ENCODE data around the gene UTP14C. TPM values are rescaled to one million over a fixed set of nuclear protein-coding genes. Genes with fewer than 3 reads are reported as not detected.

The UTP14C gene
- total RNA-seq, 1 experiment from 2014 or later, result 19.8 TPM

DNA sequence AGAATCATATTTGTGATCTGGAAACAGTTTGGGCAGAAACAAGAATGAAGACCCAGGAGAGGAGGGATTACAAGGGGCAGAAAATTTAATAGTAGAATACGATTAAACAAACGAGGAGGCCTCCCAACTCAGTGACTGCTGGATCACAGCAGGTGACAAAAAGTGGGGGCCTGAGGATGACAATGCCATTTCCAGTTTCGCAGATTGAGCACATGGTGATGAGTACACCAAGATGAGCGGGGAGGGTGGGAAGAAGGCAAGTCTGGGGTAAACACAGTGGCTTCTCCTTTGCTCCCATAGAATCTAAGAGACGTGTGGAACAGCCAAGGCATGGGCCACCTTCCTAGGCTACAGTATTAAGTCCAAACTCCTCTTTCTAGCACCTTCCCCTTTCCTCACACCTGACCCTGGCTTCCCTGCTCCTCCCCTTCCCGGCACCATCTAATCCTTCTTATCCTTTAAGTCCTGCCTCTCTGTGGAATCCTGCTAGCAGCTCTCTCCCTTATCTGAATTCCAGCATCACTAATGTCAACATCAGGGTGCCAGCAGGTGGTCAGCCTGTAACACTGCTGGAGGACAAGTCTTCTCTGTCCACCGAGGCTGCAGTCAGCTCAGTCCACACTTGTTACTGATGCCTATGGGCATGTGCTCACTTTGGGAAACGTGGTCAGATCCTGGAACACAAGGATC, 26.7 kb upstream of the UTP14C start:
- Histone ChIP-seq H2AFZ (ENCODE audit: low read length) (no peak overlapping the region), H3K27me3 (ENCODE audit: insufficient read depth, low read length) (no peaks in the 10 kb centered on the region), H2BK20ac (ENCODE audit: low read depth, low read length, poor library complexity, severe bottlenecking) (no peak overlapping the region), H3K4me1 (ENCODE audit: insufficient read depth, low read length) (peaks cover 8% of the 10 kb centered on the region; the same call in 1 of the 2 replicates), H3K9ac (ENCODE audit: extremely low read depth, insufficient read length, low read length) (no peak overlapping the region), H2BK120ac (ENCODE audit: low read depth, low read length, poor library complexity, severe bottlenecking) (no peak overlapping the region), H2AK5ac (ENCODE audit: insufficient read length, low read length) (no peak overlapping the region), H3K79me1 (ENCODE audit: insufficient read depth, low read depth, low read length, poor library complexity, severe bottlenecking) (no peaks in the 10 kb centered on the region), H3K9me3 (ENCODE audit: control insufficient read depth, low read depth, low read length) (no peaks in the 10 kb centered on the region), H3K4me2 (ENCODE audit: insufficient read depth, insufficient read length, low read length) (no peak overlapping the region), H4K91ac (ENCODE audit: insufficient read length, low read depth, low read length) (no peak overlapping the region), H4K8ac (replicated peaks; ENCODE audit: insufficient read length, low read depth, low read length) (no peak overlapping the region), H3K79me2 (ENCODE audit: insufficient read depth, low read length) (no peaks in the 10 kb centered on the region), H3K23ac (ENCODE audit: insufficient read length, low read depth, low read length) (no peak overlapping the region), H3K23me2 (ENCODE audit: insufficient read length, low read depth, low read length, poor library complexity, severe bottlenecking) (no peaks in the 10 kb centered on the region), H3K4ac (ENCODE audit: low read depth, low read length) (no peak overlapping the region), H4K20me1 (ENCODE audit: control insufficient read depth, insufficient read depth, insufficient read length) (no peaks in the 10 kb centered on the region), H4K5ac (ENCODE audit: insufficient read length, low read depth, low read length) (no peak overlapping the region), H3K18ac (ENCODE audit: insufficient read length, low read depth, low read length) (no peak overlapping the region), H2BK15ac (ENCODE audit: low read depth, low read length) (no peak overlapping the region), H3T11ph (ENCODE audit: low read length) (no peak overlapping the region), H2BK12ac (ENCODE audit: insufficient read length, low read depth, low read length) (no peak overlapping the region), H3K56ac (ENCODE audit: insufficient read length, low read depth, low read length) (no peak overlapping the region), H2BK5ac (ENCODE audit: insufficient read length, low read length) (no peak overlapping the region), H3K27ac (ENCODE audit: insufficient read length, low read depth, low read length) (no peak overlapping the region), H3K14ac (ENCODE audit: insufficient read depth, low read length) (no peak overlapping the region)
- TF ChIP-seq CTCF (conservative IDR thresholded peaks at IDR 0.05), result no peak
- WGBS (ENCODE audit: extremely low coverage, insufficient read length, low lambda C conversion rate), result no CpG with 5 or more reads among the region's 8 CpGs
- Mint-ChIP-seq H3K4me3 (peak overlapping the region in 1 of 2 experiments; percentile 63; a peak in 2 of 5 replicates), H3K9me3 (no peaks in the 10 kb centered on the region), H3K27me3 (ENCODE audit: low read depth) (peaks cover 1% of the 10 kb centered on the region; the same call in 1 of the 2 replicates), H3K36me3 (ENCODE audit: insufficient read depth in 1 of 3, low read depth in 3 of 3) (no peaks in the 10 kb centered on the region; a peak in 1 of 7 replicates), H3K27ac (peak overlapping the region in 1 of 3 experiments; percentile 45; a peak in 2 of 7 replicates), H3K4me1 (peaks cover 54 to 61% of the 10 kb centered on the region in 2 experiments)
- peak; percentile 62 for DNase-seq
